Central memory CD8-positive, alpha-beta T cell (primary cell): ENCODE data around the gene PDE3B.
A peak's percentile ranks its signal among the peaks of the same experiment; 100 is the strongest.
"Not testable (repeated sequence)": the region's sequence is repeated elsewhere in the genome, so short reads cannot be mapped to it uniquely, and the experiment has no call there.

Source experiments
- ATAC-seq: fragments of 150-1000 bp; cut with Tn5 transposase; replicated peaks from 2 replicates; pipeline ENCODE4 v1.10.0; 2022; ENCODE audit warnings: mild to moderate bottlenecking, moderate FRiP score, moderate number of reproducible peaks; ENCODE audit not compliant: poor library complexity, severe bottlenecking; ENCODE audit errors: extremely low read depth
- DNase-seq, 2 donors: peaks; one replicate each; pipeline ENCODE4 v3.0.0; 2021; ENCODE audit warnings: low spot score in 2 of 2
- H3K27ac Mint-ChIP-seq: one replicate; pipeline ENCODE4 v1.8.0; 2022; ENCODE audit warnings: low read depth, mild to moderate bottlenecking, moderate library complexity, mixed read lengths
- H3K27me3 Mint-ChIP-seq: one replicate; pipeline ENCODE4 v1.8.0; 2022; ENCODE audit warnings: mixed read lengths
- H3K36me3 Mint-ChIP-seq: one replicate; pipeline ENCODE4 v1.8.0; 2022; ENCODE audit warnings: mild to moderate bottlenecking, moderate library complexity, mixed read lengths; ENCODE audit not compliant: insufficient read depth
- H3K4me1 Mint-ChIP-seq: one replicate; pipeline ENCODE4 v1.8.0; 2022; ENCODE audit warnings: mixed read lengths
- H3K4me3 Mint-ChIP-seq: one replicate; pipeline ENCODE4 v1.8.0; 2022; ENCODE audit warnings: mild to moderate bottlenecking, moderate library complexity, mixed read lengths
- H3K9me3 Mint-ChIP-seq: one replicate; pipeline ENCODE4 v1.8.0; 2022; ENCODE audit warnings: mixed read lengths

The PDE3B gene

GRCh38 chr11:14743667-14744066, 100.1 kb downstream of the PDE3B start:
- Mint-ChIP-seq H3K4me1 (peaks cover 56% of the 10 kb centered on the region), H3K4me3 (peak overlapping the region; percentile 6), H3K27ac (peak overlapping the region; percentile 54)
- H3K9me3 Mint-ChIP-seq, H3K27me3 Mint-ChIP-seq, DNase-seq, ATAC-seq, H3K36me3 Mint-ChIP-seq: not testable (repeated sequence)

- H3K27ac Mint-ChIP-seq, result peak overlapping the region; percentile 76
- ATAC-seq (no peak), DNase-seq (no peak)
- H3K4me3 Mint-ChIP-seq, result no peak overlapping the region
- H3K27me3 Mint-ChIP-seq, result no peaks in the 10 kb centered on the region
- H3K9me3 Mint-ChIP-seq, result no peaks in the 10 kb centered on the region
- peaks cover 47% of the 10 kb centered on the region for H3K4me1 Mint-ChIP-seq
- H3K36me3 Mint-ChIP-seq, result peaks cover 7% of the 10 kb centered on the region
These were observed 103.3 kb downstream of the PDE3B start for GRCh38 chr11:14746857-14747395.

DNA sequence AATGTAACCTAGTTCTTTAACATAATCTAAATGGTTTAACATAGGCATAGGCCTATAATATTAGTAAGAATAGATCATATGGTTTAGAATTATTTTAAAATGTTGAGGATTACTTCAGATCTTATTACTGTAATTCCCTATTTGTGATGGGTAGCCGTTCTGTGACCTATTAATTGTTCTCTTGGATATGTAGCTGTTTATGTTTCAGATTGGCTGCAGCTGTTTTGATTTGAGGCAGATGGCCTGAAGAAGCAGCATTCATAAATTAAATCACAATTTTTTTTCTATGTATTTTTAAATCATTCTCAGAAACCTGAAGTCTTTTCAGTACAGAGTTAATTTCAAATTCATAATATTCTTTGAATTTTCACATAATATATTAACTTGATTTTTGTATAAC, 104.5 kb downstream of the PDE3B start:
- no peak for ATAC-seq
- Mint-ChIP-seq H3K4me1 (peaks cover 51% of the 10 kb centered on the region), H3K9me3 (no peaks in the 10 kb centered on the region)

DNA sequence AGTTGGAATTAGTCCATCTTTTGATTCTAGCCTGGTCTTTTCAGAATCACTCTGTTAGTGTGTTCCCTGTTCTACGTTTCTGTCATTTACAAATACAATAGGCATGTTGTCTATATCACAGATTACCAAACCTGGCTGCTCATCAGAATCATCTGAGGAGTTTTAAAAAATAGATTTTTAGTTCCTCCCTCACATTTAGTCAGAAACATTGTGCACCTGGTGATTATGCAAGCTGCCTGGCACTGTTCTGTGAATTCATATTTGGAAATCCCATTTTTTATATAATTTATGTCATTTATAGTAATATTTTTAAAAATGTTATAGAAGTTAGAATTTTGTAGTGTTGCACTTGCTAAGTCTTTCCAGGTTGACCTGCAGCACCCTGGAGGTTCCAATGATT, 107.3 kb downstream of the PDE3B start:
- H3K9me3 Mint-ChIP-seq, result no peaks in the 10 kb centered on the region
- no peaks in the 10 kb centered on the region for H3K27me3 Mint-ChIP-seq
- no peak overlapping the region for H3K27ac Mint-ChIP-seq
- ATAC-seq (no peak), DNase-seq (no peak)
- peaks cover 5% of the 10 kb centered on the region for H3K36me3 Mint-ChIP-seq
- H3K4me3 Mint-ChIP-seq, result no peak overlapping the region
- peaks cover 42% of the 10 kb centered on the region for H3K4me1 Mint-ChIP-seq

More for the DNA sequence above, 104.5 kb downstream of the PDE3B start:
- no peaks in the 10 kb centered on the region for H3K27me3 Mint-ChIP-seq
- DNase-seq, result no peak
- H3K36me3 Mint-ChIP-seq, result peaks cover 7% of the 10 kb centered on the region
- H3K4me3 Mint-ChIP-seq, result no peak overlapping the region
- no peak overlapping the region for H3K27ac Mint-ChIP-seq

DNA sequence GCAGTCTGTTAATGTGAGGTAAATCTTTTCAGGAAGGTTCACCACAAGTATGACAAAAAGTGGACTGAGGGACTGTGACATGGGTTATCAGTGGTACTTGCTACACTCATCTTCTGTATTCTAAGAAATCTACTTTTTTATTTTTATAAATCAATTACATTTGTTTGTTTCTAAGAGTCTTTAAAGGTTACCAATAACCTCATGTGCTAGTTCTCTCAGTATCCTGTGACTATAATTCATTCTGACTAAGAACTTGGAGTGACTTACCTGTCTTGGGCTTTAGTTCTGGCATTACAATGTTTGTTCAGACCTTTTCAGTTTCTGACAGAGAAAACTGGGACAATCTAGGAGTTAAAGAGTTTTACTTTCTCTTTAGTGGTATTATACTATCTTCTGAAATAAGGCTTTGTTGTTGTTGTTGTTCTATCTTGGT, 108.4 kb downstream of the PDE3B start:
- no peak for ATAC-seq
- DNase-seq, result no peak
- Mint-ChIP-seq H3K9me3 (no peaks in the 10 kb centered on the region), H3K36me3 (peaks cover 7% of the 10 kb centered on the region), H3K4me3 (no peak overlapping the region), H3K4me1 (peaks cover 41% of the 10 kb centered on the region), H3K27ac (peak overlapping the region; percentile 25), H3K27me3 (no peaks in the 10 kb centered on the region)

DNA sequence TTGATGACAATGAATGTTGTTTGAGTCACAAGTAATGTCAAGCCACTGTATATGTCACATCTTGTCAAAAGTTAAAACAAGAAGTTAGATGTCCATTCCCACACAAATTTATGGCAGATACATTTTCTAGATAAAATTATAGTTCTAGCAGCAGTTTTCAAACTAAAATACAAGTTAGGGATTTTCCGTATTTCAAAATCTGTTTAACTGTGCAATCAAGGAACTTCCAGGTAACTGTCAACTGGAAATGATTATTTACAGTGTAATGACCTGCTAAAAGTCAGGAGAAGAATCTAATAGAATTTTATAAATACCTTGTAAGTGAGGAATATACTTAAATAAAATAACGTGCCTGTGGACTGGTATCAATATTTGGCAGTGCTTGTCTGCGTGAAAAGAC, 111.5 kb downstream of the PDE3B start:
- Mint-ChIP-seq H3K27ac (no peak overlapping the region), H3K4me1 (peaks cover 30% of the 10 kb centered on the region), H3K27me3 (no peaks in the 10 kb centered on the region), H3K36me3 (peaks cover 8% of the 10 kb centered on the region), H3K4me3 (no peak overlapping the region), H3K9me3 (no peaks in the 10 kb centered on the region)
- DNase-seq (no peak), ATAC-seq (no peak)

DNA sequence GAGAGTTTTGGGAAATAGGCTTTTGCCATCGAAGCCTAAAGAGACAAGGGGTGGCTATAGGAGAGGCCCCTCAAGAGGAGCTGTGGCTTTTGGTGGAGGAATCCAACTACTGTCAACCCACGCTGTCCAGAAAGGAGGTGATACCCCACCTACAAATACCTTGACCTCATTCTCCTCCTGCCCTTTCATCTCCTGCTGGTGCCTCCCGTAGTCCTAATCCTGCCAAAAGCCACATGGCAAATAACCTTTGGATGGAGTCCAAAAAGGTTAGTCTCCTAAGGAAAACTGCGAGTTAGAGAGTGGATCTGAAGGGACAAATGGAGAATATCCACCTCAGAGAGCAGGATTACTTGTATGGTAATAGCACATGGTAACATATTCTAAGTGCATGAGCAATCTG, 112.7 kb downstream of the PDE3B start:
- Mint-ChIP-seq H3K9me3 (no peaks in the 10 kb centered on the region), H3K4me3 (no peak overlapping the region), H3K4me1 (peaks cover 23% of the 10 kb centered on the region), H3K36me3 (peaks cover 4% of the 10 kb centered on the region), H3K27ac (no peak overlapping the region), H3K27me3 (no peaks in the 10 kb centered on the region)
- no peak for ATAC-seq
- no peak for DNase-seq

DNA sequence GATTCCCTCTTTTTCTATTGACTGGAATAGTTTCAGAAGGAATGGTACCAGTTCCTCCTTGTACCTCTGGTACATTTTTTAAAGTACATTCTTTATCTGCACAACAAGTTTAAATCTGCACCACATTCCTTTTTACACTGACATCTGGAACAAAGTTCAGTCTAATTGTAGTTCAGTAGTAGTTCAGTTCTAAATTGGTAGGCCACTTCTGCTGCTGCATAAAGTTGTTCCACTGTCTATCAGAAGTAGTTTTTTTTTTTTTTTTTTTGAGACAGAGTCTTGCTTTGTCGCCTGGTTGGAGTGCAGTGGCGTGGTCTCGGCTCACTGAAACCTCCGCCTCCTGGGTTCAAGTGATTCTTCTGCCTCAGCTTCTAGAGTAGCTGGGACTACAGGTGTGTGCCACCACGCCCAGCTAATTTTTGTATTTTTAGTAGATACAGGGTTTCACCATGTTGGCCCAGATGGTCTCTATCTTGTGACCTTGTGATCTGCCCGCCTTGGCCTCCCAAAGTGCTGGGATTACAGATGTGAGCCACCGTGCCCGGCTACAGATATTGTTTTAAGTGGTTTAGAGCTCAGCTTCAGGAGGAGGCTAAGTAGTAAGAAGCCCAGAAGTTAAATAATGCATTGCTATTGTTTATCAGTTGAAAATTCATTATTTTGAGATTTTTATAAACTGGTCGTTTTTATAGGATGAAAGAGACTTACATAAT, 115.9 kb downstream of the PDE3B start:
- H3K4me3 Mint-ChIP-seq, ATAC-seq, H3K4me1 Mint-ChIP-seq, H3K27me3 Mint-ChIP-seq, DNase-seq, H3K36me3 Mint-ChIP-seq, H3K9me3 Mint-ChIP-seq: not testable (repeated sequence)
- peak overlapping the region; percentile 22 for H3K27ac Mint-ChIP-seq

DNA sequence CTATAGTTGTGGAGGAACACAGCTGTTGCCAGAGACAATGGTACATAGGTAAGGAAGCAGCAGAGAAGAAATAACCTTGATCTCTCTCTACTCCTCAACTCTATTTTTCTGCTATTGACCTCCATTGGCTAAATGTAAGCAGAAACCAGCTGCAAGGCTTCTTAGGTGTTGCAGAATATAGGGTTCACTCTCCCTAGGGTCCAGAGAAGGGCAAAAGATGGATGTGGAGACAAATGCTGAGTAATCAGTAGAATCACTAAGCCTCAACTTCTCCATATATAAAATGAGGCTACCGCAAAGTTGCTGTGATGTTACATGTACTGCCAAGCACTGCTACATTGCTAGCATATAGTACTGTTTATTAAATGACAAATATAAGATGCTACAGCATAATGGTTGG, 120.6 kb downstream of the PDE3B start:
- peaks cover 4% of the 10 kb centered on the region for H3K36me3 Mint-ChIP-seq
- no peak for DNase-seq
- peaks cover 14% of the 10 kb centered on the region for H3K4me1 Mint-ChIP-seq
- H3K27ac Mint-ChIP-seq, result no peak overlapping the region
- no peak overlapping the region for H3K4me3 Mint-ChIP-seq
- no peak for ATAC-seq
- H3K27me3 Mint-ChIP-seq, result no peaks in the 10 kb centered on the region
- H3K9me3 Mint-ChIP-seq, result no peaks in the 10 kb centered on the region

DNA sequence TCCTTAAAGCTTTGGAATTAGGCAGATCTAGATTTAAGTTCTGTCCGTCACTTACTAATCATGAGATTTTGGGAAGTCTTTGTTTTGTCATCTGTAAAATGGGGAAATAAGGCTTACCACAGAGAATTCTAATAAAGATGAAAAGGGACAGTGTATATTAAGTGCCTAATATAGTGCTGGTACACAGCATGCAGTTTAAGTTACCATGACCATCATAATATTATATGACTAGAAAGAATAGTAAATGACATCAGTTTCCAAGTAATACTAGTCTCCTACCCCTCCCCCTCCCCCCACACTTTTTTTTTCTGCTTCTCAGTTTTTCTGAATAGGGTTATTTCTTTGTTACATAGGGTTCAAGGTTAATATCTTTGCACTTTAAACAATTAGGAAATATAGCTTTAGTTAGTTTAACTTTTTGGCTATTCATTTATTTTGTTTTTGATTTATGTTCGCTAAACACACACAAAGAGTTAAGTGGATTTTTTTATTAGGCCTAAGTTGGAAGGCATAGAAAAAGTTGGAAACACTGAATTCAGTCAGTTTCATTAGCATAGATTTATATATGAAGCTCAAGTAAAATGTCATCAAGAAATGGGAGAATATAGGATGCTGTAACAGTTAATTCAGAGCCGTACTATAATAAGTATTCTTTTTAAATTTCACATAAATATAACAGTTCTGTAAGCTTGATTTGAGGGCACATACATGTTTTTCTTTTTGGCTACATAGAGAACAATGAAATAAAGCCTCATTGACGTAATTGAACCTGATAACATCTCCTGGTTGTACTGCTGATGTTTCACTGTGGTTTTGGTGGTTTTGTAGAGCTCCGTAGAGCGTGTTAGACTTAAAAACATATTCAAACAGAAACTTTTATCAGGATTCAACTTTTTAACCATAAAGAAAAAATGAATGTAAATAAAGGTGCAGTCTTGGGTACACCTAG, 121.2 kb downstream of the PDE3B start:
- Mint-ChIP-seq H3K27me3 (no peaks in the 10 kb centered on the region), H3K9me3 (no peaks in the 10 kb centered on the region), H3K27ac (peak overlapping the region; percentile 84), H3K36me3 (peaks cover 4% of the 10 kb centered on the region), H3K4me1 (peaks cover 21% of the 10 kb centered on the region), H3K4me3 (peak overlapping the region; percentile 35)
- DNase-seq, result peak in 1 of 2 donors; percentile 49
- peak; percentile 92 for ATAC-seq

GRCh38 chr11:14766585-14766984, 123.0 kb downstream of the PDE3B start:
- Mint-ChIP-seq H3K4me3 (no peak overlapping the region), H3K27ac (no peak overlapping the region), H3K27me3 (no peaks in the 10 kb centered on the region), H3K9me3 (no peaks in the 10 kb centered on the region), H3K36me3 (peaks cover 4% of the 10 kb centered on the region), H3K4me1 (peaks cover 30% of the 10 kb centered on the region)
- DNase-seq (no peak), ATAC-seq (no peak)

GRCh38 chr11:14768526-14769188, 125.1 kb downstream of the PDE3B start:
- DNase-seq (no peak), ATAC-seq (peak; percentile 20)
- Mint-ChIP-seq H3K4me1 (peaks cover 32% of the 10 kb centered on the region), H3K27me3 (no peaks in the 10 kb centered on the region), H3K27ac (peak overlapping the region; percentile 86), H3K9me3 (no peaks in the 10 kb centered on the region), H3K4me3 (no peak overlapping the region), H3K36me3 (peaks cover 4% of the 10 kb centered on the region)
